Naive thymus-derived CD4-positive, alpha-beta T cell (primary cell): ENCODE data around the gene TMED7. TPM values are rescaled to one million over a fixed set of nuclear protein-coding genes. Genes with fewer than 3 reads are reported as not detected.

Experiments
- ATAC-seq: fragments of 150-1000 bp; cut with Tn5 transposase; 2 replicates; pipeline ENCODE4 v1.10.0; 2021; ENCODE audit warnings: mild to moderate bottlenecking, moderate library complexity
- CTCF ChIA-PET: fragments of 350-600 bp; sonication (Branson Sonifier 250); formaldehyde crosslinking; loops from one replicate; lab custom pipeline; 2021; ENCODE audit warnings: antibody characterized with exemption; lab: Charles Lee
- POLR2A ChIA-PET: fragments of 350-600 bp; sonication (Branson Sonifier 250); formaldehyde crosslinking; loops from one replicate; lab custom pipeline; 2021; ENCODE audit warnings: antibody characterized with exemption, inconsistent platforms; lab: Charles Lee
- DNase-seq, 9 donors: peaks; one replicate each; pipeline versions ENCODE4 v3.0.0 to v3.0.0-alpha.2; 2020 to 2022; ENCODE audit warnings: mixed read lengths in 1 of 9
- H3K27ac ChIP-seq: one replicate; pipeline ENCODE4 v1.7.0; 2013; ENCODE audit warnings: mild to moderate bottlenecking, low read depth, low read length, moderate library complexity
- H3K27me3 ChIP-seq, 2 donors: one replicate each; pipeline ENCODE4 v1.7.0; 2013; ENCODE audit warnings: low read length in 2 of 2, mild to moderate bottlenecking in 2 of 2, moderate library complexity in 2 of 2; ENCODE audit not compliant: control insufficient read depth in 2 of 2, insufficient read depth in 2 of 2
- H3K36me3 ChIP-seq, 3 experiments: 1 replicate in 2 of 3; 2 replicates in 1 of 3; pipeline ENCODE4 v1.7.0; 2013; ENCODE audit warnings: low read length in 3 of 3, mild to moderate bottlenecking in 3 of 3, moderate library complexity in 1 of 3; ENCODE audit not compliant: insufficient read depth in 3 of 3, control insufficient read depth in 2 of 3
- H3K4me1 ChIP-seq, 2 donors: one replicate each; pipeline ENCODE4 v1.7.0; 2013; ENCODE audit warnings: low read length in 2 of 2, mild to moderate bottlenecking in 2 of 2, moderate library complexity in 1 of 2; ENCODE audit not compliant: control insufficient read depth in 2 of 2, insufficient read depth in 2 of 2
- H3K4me3 ChIP-seq: 2 replicates; pipeline ENCODE4 v1.7.0; 2013; ENCODE audit warnings: mild to moderate bottlenecking, low read length
- H3K9me3 ChIP-seq, 3 experiments: 1 replicate in 2 of 3; 2 replicates in 1 of 3; pipeline ENCODE4 v1.7.0; 2013; ENCODE audit warnings: low read length in 3 of 3; ENCODE audit not compliant: control insufficient read depth in 2 of 3
- H3K27ac Mint-ChIP-seq, 9 donors: one replicate each; pipeline ENCODE4 v1.8.0; 2020 to 2022; ENCODE audit warnings: mixed read lengths in 9 of 9, mild to moderate bottlenecking in 8 of 9, moderate library complexity in 5 of 9, inconsistent platforms in 2 of 9
- H3K27me3 Mint-ChIP-seq, 5 donors: one replicate each; pipeline ENCODE4 v1.8.0; 2021 to 2022; ENCODE audit warnings: mixed read lengths in 5 of 5, mild to moderate bottlenecking in 1 of 5
- H3K36me3 Mint-ChIP-seq, 5 donors: one replicate each; pipeline ENCODE4 v1.8.0; 2020 to 2022; ENCODE audit warnings: mixed read lengths in 5 of 5, mild to moderate bottlenecking in 3 of 5, inconsistent platforms in 1 of 5
- H3K4me1 Mint-ChIP-seq, 7 donors: one replicate each; pipeline ENCODE4 v1.8.0; 2020 to 2022; ENCODE audit warnings: mixed read lengths in 7 of 7, mild to moderate bottlenecking in 3 of 7, inconsistent platforms in 1 of 7
- H3K4me3 Mint-ChIP-seq, 10 donors: one replicate each; pipeline ENCODE4 v1.8.0; 2020 to 2022; ENCODE audit warnings: mild to moderate bottlenecking in 10 of 10, mixed read lengths in 10 of 10, moderate library complexity in 6 of 10, inconsistent platforms in 2 of 10
- H3K9me3 Mint-ChIP-seq, 11 donors: one replicate each; pipeline ENCODE4 v1.8.0; 2020 to 2022; ENCODE audit warnings: mixed read lengths in 11 of 11, mild to moderate bottlenecking in 4 of 11, inconsistent platforms in 1 of 11, moderate library complexity in 1 of 11
- intact Hi-C, 2 donors: fragments of 100-400 bp; cut with micrococcal nuclease; formaldehyde crosslinking; loops; one replicate each; pipeline ENCODE4 v1.15.1; 2023
- polyA plus RNA-seq, 2 donors: library from polyadenylated mRNA; unstranded; fragments of 300-500 nt; fragmentation: Illumina TruSeq; gene quantifications; one replicate each; pipeline ENCODE4 v1.2.3, GENCODE V29; 2021
- total RNA-seq, 6 experiments: library from RNA in 5 of 6; stranded (reverse) in 5 of 6; gene quantifications; 1 replicate in 5 of 6; 2 replicates in 1 of 6; pipeline ENCODE4 v1.2.3 and lab custom pipeline; 2021 to 2026

TMED7 gene
- total and polyA plus RNA-seq, 7 experiments from 2014 or later: 31.5 to 58.0 (median 45.3) TPM

- no peaks in the 10 kb centered on the region for H3K27me3 ChIP-seq
- POLR2A ChIA-PET: interaction anchor here (1.2 to 4.0 kb wide), 5 partner anchors 22 to 462 kb away, joined by 5 to 24 read pairs (median 6); partner anchors contain the start of genes AP3S1, ATG12, FEM1C and PGGT1B
- no peaks in the 10 kb centered on the region for H3K9me3 ChIP-seq
- no peaks in the 10 kb centered on the region for H3K27me3 Mint-ChIP-seq
- H3K4me3 ChIP-seq: no peak overlapping the region
- DNase-seq (no peak), ATAC-seq (no peak)
- intact Hi-C loops: loop anchor here (1.0 to 2.0 kb wide), 2 partner anchors 7 to 445 kb away; no protein-coding TSS in a partner anchor
- H3K4me1 ChIP-seq: peaks cover 20 to 35% of the 10 kb centered on the region in 2 donors
- no peaks in the 10 kb centered on the region for H3K9me3 Mint-ChIP-seq
- H3K36me3 ChIP-seq: peaks cover 7 to 26% (median 13%) of the 10 kb centered on the region in 3 experiments
- H3K4me3 Mint-ChIP-seq: no peak overlapping the region
- CTCF ChIA-PET: interaction anchor here (0.7 to 1.7 kb wide), 2 partner anchors 9 to 15 kb away, joined by 3 to 6 read pairs; no protein-coding TSS in a partner anchor
- peaks cover 0 to 14% (median 4%) of the 10 kb centered on the region in 5 donors for H3K36me3 Mint-ChIP-seq
- H3K27ac ChIP-seq: peak overlapping the region; percentile 96
- H3K27ac Mint-ChIP-seq: no peak overlapping the region
- peaks cover 11 to 40% (median 31%) of the 10 kb centered on the region in 7 donors for H3K4me1 Mint-ChIP-seq
These were observed 2.2 kb downstream of the TMED7 start for GRCh38 chr5:115623658-115624057.

GRCh38 chr5:115621365-115621900 lies 4.4 kb downstream of the TMED7 start:
- Mint-ChIP-seq H3K27me3 (no peaks in the 10 kb centered on the region), H3K36me3 (peaks cover 0 to 25% (median 7%) of the 10 kb centered on the region in 5 donors), H3K4me1 (peaks cover 11 to 39% (median 23%) of the 10 kb centered on the region in 7 donors), H3K9me3 (no peaks in the 10 kb centered on the region), H3K4me3 (peak overlapping the region in 2 of 10 donors; percentile 3 to 36), H3K27ac (peak overlapping the region in 6 of 9 donors; percentile 10 to 65 (median 32))
- H3K4me1 ChIP-seq: peaks cover 20 to 29% of the 10 kb centered on the region in 2 donors
- ChIA-PET POLR2A (no interaction called here), CTCF (no interaction called here)
- intact Hi-C loops: no loop called here
- H3K9me3 ChIP-seq: no peaks in the 10 kb centered on the region
- DNase-seq (no peak), ATAC-seq (no peak)
- H3K27ac ChIP-seq: no peak overlapping the region
- H3K27me3 ChIP-seq: no peaks in the 10 kb centered on the region
- no peak overlapping the region for H3K4me3 ChIP-seq
- peaks cover 9 to 36% (median 19%) of the 10 kb centered on the region in 3 experiments for H3K36me3 ChIP-seq

- DNase-seq (no peak), ATAC-seq (no peak)
- Histone ChIP-seq H3K27ac (no peak overlapping the region), H3K36me3 (peaks cover 10 to 37% (median 19%) of the 10 kb centered on the region in 3 experiments), H3K4me3 (no peak overlapping the region), H3K4me1 (no peaks in the 10 kb centered on the region), H3K9me3 (no peaks in the 10 kb centered on the region), H3K27me3 (no peaks in the 10 kb centered on the region)
- ChIA-PET CTCF (no interaction called here), POLR2A (interaction anchor here (3.4 kb wide), 1 partner anchor 9 kb away, joined by 13 read pairs; the partner anchor contains the start of gene TMED7)
- no peaks in the 10 kb centered on the region for H3K27me3 Mint-ChIP-seq
- no peaks in the 10 kb centered on the region for H3K9me3 Mint-ChIP-seq
- peaks cover 0 to 43% (median 13%) of the 10 kb centered on the region in 5 donors for H3K36me3 Mint-ChIP-seq
- H3K27ac Mint-ChIP-seq: peak overlapping the region in 4 of 9 donors; percentile 3 to 29 (median 23)
- peaks cover 3 to 40% (median 28%) of the 10 kb centered on the region in 7 donors for H3K4me1 Mint-ChIP-seq
- no peak overlapping the region for H3K4me3 Mint-ChIP-seq
- intact Hi-C loops: loop anchor here in 1 of 2 donors (1.0 kb wide), 1 partner anchor 7 kb away; no protein-coding TSS in a partner anchor
These were observed 8.9 kb downstream of the TMED7 start for GRCh38 chr5:115616892-115617291.

- intact Hi-C loops: loop anchor here in 1 of 2 donors (1.0 kb wide), 1 partner anchor 8 kb away; no protein-coding TSS in a partner anchor
- no peaks in the 10 kb centered on the region for H3K9me3 Mint-ChIP-seq
- peaks cover 0 to 43% (median 13%) of the 10 kb centered on the region in 5 donors for H3K36me3 Mint-ChIP-seq
These were observed 9.4 kb downstream of the TMED7 start for GRCh38 chr5:115616472-115616871.

DNA sequence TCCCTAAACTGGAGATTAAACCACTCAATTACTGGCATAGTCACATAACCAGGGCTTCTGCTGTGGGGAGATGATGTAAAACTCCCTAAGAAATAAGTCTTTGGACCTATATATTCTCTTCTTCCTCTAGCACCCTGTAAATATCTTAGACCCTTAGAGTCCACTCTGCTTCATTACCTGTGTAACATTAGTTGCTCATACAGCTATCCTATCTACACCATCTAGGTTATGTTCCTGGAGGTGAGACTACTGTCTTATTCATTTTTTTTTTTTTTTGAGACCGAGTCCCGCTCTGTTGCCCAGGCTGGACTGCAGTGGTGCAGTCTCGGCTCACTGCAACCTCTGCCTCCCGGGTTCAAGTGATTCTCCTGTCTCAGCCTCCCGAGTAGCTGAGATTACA lies 14.0 kb downstream of the TMED7 start:
- DNase-seq (no peak), ATAC-seq (no peak)
- intact Hi-C loops: no loop called here
- Mint-ChIP-seq H3K27me3 (no peaks in the 10 kb centered on the region), H3K4me1 (peaks cover 1 to 48% (median 28%) of the 10 kb centered on the region in 7 donors), H3K4me3 (no peak overlapping the region), H3K36me3 (peaks cover 0 to 25% (median 9%) of the 10 kb centered on the region in 5 donors), H3K27ac (peak overlapping the region in 4 of 9 donors; percentile 1 to 79 (median 38)), H3K9me3 (no peaks in the 10 kb centered on the region)
- ChIA-PET CTCF (interaction anchor here (0.6 kb wide), 1 partner anchor 9 kb away, joined by 3 read pairs; the partner anchor contains the start of gene TICAM2), POLR2A (interaction anchor here (0.9 to 1.1 kb wide), 2 partner anchors 11 to 13 kb away, joined by 3 read pairs; no protein-coding TSS in a partner anchor)
- no peak overlapping the region for H3K4me3 ChIP-seq
- H3K4me1 ChIP-seq: no peaks in the 10 kb centered on the region
- peaks cover 0 to 5% (median 3%) of the 10 kb centered on the region in 3 experiments for H3K36me3 ChIP-seq
- H3K9me3 ChIP-seq: no peaks in the 10 kb centered on the region
- no peak overlapping the region for H3K27ac ChIP-seq
- no peaks in the 10 kb centered on the region for H3K27me3 ChIP-seq

More at GRCh38 chr5:115616472-115616871, 9.4 kb downstream of the TMED7 start:
- peak overlapping the region in 4 of 9 donors; percentile 3 to 29 (median 23) for H3K27ac Mint-ChIP-seq
- Histone ChIP-seq H3K9me3 (no peaks in the 10 kb centered on the region), H3K4me3 (no peak overlapping the region), H3K36me3 (peaks cover 10 to 35% (median 19%) of the 10 kb centered on the region in 3 experiments), H3K27ac (no peak overlapping the region), H3K4me1 (no peaks in the 10 kb centered on the region), H3K27me3 (no peaks in the 10 kb centered on the region)
- CTCF ChIA-PET: interaction anchor here (0.6 kb wide), 1 partner anchor 20 kb away, joined by 3 read pairs; no protein-coding TSS in a partner anchor
- no peak overlapping the region for H3K4me3 Mint-ChIP-seq
- ATAC-seq: no peak
- no peak for DNase-seq
- no peaks in the 10 kb centered on the region for H3K27me3 Mint-ChIP-seq
- H3K4me1 Mint-ChIP-seq: peaks cover 2 to 39% (median 26%) of the 10 kb centered on the region in 7 donors
- POLR2A ChIA-PET: interaction anchor here (1.1 to 3.4 kb wide), 2 partner anchors 9 to 18 kb away, joined by 3 to 13 read pairs; partner anchors contain the start of gene TMED7

- peak overlapping the region in 5 of 9 donors; percentile 5 to 59 (median 12) for H3K27ac Mint-ChIP-seq
- intact Hi-C loops: no loop called here
These were observed 17.9 kb downstream of the TMED7 start for GRCh38 chr5:115607935-115608334.

More at GRCh38 chr5:115607935-115608334, 17.9 kb downstream of the TMED7 start:
- peaks cover 8 to 46% (median 27%) of the 10 kb centered on the region in 7 donors for H3K4me1 Mint-ChIP-seq
- Histone ChIP-seq H3K27me3 (no peaks in the 10 kb centered on the region), H3K4me1 (no peaks in the 10 kb centered on the region), H3K9me3 (no peaks in the 10 kb centered on the region), H3K27ac (no peak overlapping the region), H3K4me3 (no peak overlapping the region), H3K36me3 (no peaks in the 10 kb centered on the region)
- H3K9me3 Mint-ChIP-seq: no peaks in the 10 kb centered on the region
- no peaks in the 10 kb centered on the region for H3K27me3 Mint-ChIP-seq
- peaks cover 0 to 23% (median 0%) of the 10 kb centered on the region in 5 donors for H3K36me3 Mint-ChIP-seq
- ATAC-seq (no peak), DNase-seq (no peak)
- ChIA-PET CTCF (interaction anchor here (1.0 kb wide), 1 partner anchor 16 kb away, joined by 3 read pairs; no protein-coding TSS in a partner anchor), POLR2A (interaction anchor here (1.5 kb wide), 1 partner anchor 233 kb away, joined by 5 read pairs; the partner anchor contains the start of genes AP3S1 and ATG12)
- no peak overlapping the region for H3K4me3 Mint-ChIP-seq
